H1 (cell line): ENCODE measurements around the gene GPR31. TPM values are rescaled to one million over a fixed set of nuclear protein-coding genes. Genes with fewer than 3 reads are reported as not detected.

ENCODE experiments used
- CTCF ChIA-PET: fragments of 300-600 bp; sonication (Branson Sonifier 250); formaldehyde crosslinking; loops from one replicate; lab custom pipeline; 2021; ENCODE audit not compliant: partially characterized antibody; lab: Charles Lee
- POLR2A ChIA-PET: fragments of 300-600 bp; sonication (Branson Sonifier 250); formaldehyde crosslinking; loops from one replicate; lab custom pipeline; 2021; ENCODE audit warnings: inconsistent platforms; ENCODE audit not compliant: partially characterized antibody; lab: Charles Lee
- DNase-seq, 2 experiments: peaks; one replicate each; pipeline versions ENCODE4 v3.0.0 to v3.0.0-alpha.2; 2010 to 2022; ENCODE audit warnings: low spot score in 2 of 2, low read depth in 1 of 2, mixed read lengths in 1 of 2
- FAIRE-seq: peaks from 2 replicates; lab custom pipeline; 2011; peaks lifted over from hg19 to GRCh38; lab: Jason Lieb, UNC
- H2AFZ ChIP-seq: 2 replicates; pipeline ENCODE4 v1.8.1; 2012; ENCODE audit warnings: low read length, inconsistent platforms
- H2AK5ac ChIP-seq: 2 replicates; pipeline ENCODE4 v1.6.1; 2013; ENCODE audit warnings: low read depth, low read length
- H2BK120ac ChIP-seq: replicated peaks from 2 replicates; pipeline ENCODE3; 2013; ENCODE audit warnings: low read depth, low read length, inconsistent platforms
- H2BK12ac ChIP-seq: 2 replicates; pipeline ENCODE4 v1.6.1; 2013; ENCODE audit warnings: low read depth, low read length
- H2BK15ac ChIP-seq: 2 replicates; pipeline ENCODE4 v1.6.1; 2013; ENCODE audit warnings: low read length
- H2BK20ac ChIP-seq: 2 replicates; pipeline ENCODE4 v1.6.1; 2013; ENCODE audit warnings: low read length
- H2BK5ac ChIP-seq: 2 replicates; pipeline ENCODE4 v1.6.1; 2013; ENCODE audit warnings: low read depth, low read length
- H3K14ac ChIP-seq: 2 replicates; pipeline ENCODE4 v1.6.1; 2013; ENCODE audit warnings: inconsistent platforms; ENCODE audit not compliant: insufficient read length
- H3K18ac ChIP-seq: 2 replicates; pipeline ENCODE4 v1.6.1; 2013; ENCODE audit warnings: low read length; ENCODE audit errors: extremely low read depth
- H3K23ac ChIP-seq: 2 replicates; pipeline ENCODE4 v1.6.1; 2013; ENCODE audit warnings: inconsistent platforms; ENCODE audit not compliant: insufficient read length
- H3K23me2 ChIP-seq: 2 replicates; pipeline ENCODE4 v1.6.1; 2013; ENCODE audit warnings: low read depth, low read length
- H3K27ac ChIP-seq: 2 replicates; pipeline ENCODE4 v1.6.1; 2011; ENCODE audit warnings: low read depth, low read length, inconsistent platforms
- H3K27me3 ChIP-seq, 4 experiments: replicated peaks in 1 of 4; 1 replicate in 1 of 4; 2 replicates in 3 of 4; pipeline versions ENCODE4 v1.6.1 to v1.8.1; 2011 to 2013; ENCODE audit warnings: low read length in 3 of 4, mild to moderate bottlenecking in 3 of 4, inconsistent platforms in 2 of 4, mixed read lengths in 2 of 4, moderate library complexity in 1 of 4; ENCODE audit not compliant: control insufficient read depth in 3 of 4, insufficient read depth in 3 of 4; ENCODE audit errors: extremely low read depth in 1 of 4
- H3K36me3 ChIP-seq, 4 experiments: 2 replicates each; pipeline versions ENCODE4 v1.6.1 to v1.8.1; 2011 to 2013; ENCODE audit warnings: mild to moderate bottlenecking in 4 of 4, low read length in 3 of 4, moderate library complexity in 2 of 4, control low read depth in 1 of 4, inconsistent platforms in 1 of 4; ENCODE audit not compliant: insufficient read depth in 4 of 4, control insufficient read depth in 2 of 4
- H3K4ac ChIP-seq: replicated peaks from 2 replicates; pipeline ENCODE3; 2013; ENCODE audit warnings: low read length, low read depth, mixed read lengths, inconsistent platforms; ENCODE audit not compliant: insufficient read length
- H3K4me1 ChIP-seq, 4 experiments: replicated peaks in 1 of 4; 1 replicate in 1 of 4; 2 replicates in 3 of 4; pipeline versions ENCODE4 v1.6.1 to v1.8.1; 2011 to 2013; ENCODE audit warnings: low read length in 3 of 4, inconsistent platforms in 2 of 4, mixed read lengths in 1 of 4; ENCODE audit not compliant: insufficient read depth in 4 of 4, control insufficient read depth in 3 of 4
- H3K4me2 ChIP-seq, 2 experiments: 2 replicates each; pipeline versions ENCODE4 v1.6.1 to v1.8.1; 2011 to 2013; ENCODE audit warnings: low read depth in 2 of 2, low read length in 2 of 2, control low read depth in 1 of 2, inconsistent platforms in 1 of 2, mild to moderate bottlenecking in 1 of 2; ENCODE audit not compliant: insufficient read depth in 1 of 2
- H3K4me3 ChIP-seq, 4 experiments: fragments of 200-600, 300-600 bp in 1 of 4; sonication (generic), shearing (Covaris generic), sonication (Bioruptor Twin) in 1 of 4; 2 replicates each; pipeline versions ENCODE4 v1.5.1 to v1.8.1; 2011 to 2016; ENCODE audit warnings: low read length in 4 of 4, low read depth in 3 of 4, control low read depth in 2 of 4, inconsistent platforms in 2 of 4, mild to moderate bottlenecking in 2 of 4, mixed read lengths in 1 of 4, moderate library complexity in 1 of 4; ENCODE audit not compliant: insufficient read depth in 2 of 4; ENCODE audit errors: extremely low read depth in 1 of 4
- H3K56ac ChIP-seq: replicated peaks from 2 replicates; pipeline ENCODE3; 2013; ENCODE audit warnings: low read depth, mild to moderate bottlenecking, mixed read lengths, low read length, inconsistent platforms; ENCODE audit not compliant: insufficient read length
- H3K79me1 ChIP-seq: 2 replicates; pipeline ENCODE4 v1.6.1; 2013; ENCODE audit warnings: low read depth, low read length, control low read depth
- H3K79me2 ChIP-seq, 2 experiments: 2 replicates each; pipeline versions ENCODE4 v1.6.1 to v1.8.1; 2012 to 2013; ENCODE audit warnings: low read length in 2 of 2, mild to moderate bottlenecking in 2 of 2, inconsistent platforms in 1 of 2; ENCODE audit not compliant: insufficient read depth in 2 of 2, control insufficient read depth in 1 of 2
- H3K9ac ChIP-seq, 4 experiments: replicated peaks in 1 of 4; 1 replicate in 1 of 4; 2 replicates in 3 of 4; pipeline versions ENCODE4 v1.6.1 to v1.8.1; 2011 to 2013; ENCODE audit warnings: low read depth in 3 of 4, low read length in 3 of 4, control low read depth in 2 of 4, mild to moderate bottlenecking in 2 of 4, moderate library complexity in 2 of 4, inconsistent platforms in 1 of 4; ENCODE audit errors: extremely low read depth in 1 of 4
- H3K9me3 ChIP-seq, 2 experiments: 2 replicates each; pipeline versions ENCODE4 v1.6.1 to v1.8.1; 2012 to 2013; ENCODE audit warnings: mild to moderate bottlenecking in 2 of 2, moderate library complexity in 2 of 2, control low read depth in 1 of 2, inconsistent platforms in 1 of 2, low read depth in 1 of 2, low read length in 1 of 2, mixed read lengths in 1 of 2; ENCODE audit not compliant: insufficient read depth in 2 of 2
- H4K20me1 ChIP-seq, 2 experiments: replicated peaks in 1 of 2; 2 replicates each; pipeline versions ENCODE3 to v1.8.1; 2011 to 2013; ENCODE audit warnings: inconsistent platforms in 2 of 2, low read length in 2 of 2, mild to moderate bottlenecking in 1 of 2; ENCODE audit not compliant: insufficient read depth in 2 of 2, control insufficient read depth in 1 of 2
- H4K5ac ChIP-seq: 2 replicates; pipeline ENCODE4 v1.6.1; 2013; ENCODE audit warnings: low read length, low read depth, mixed read lengths, inconsistent platforms; ENCODE audit not compliant: insufficient read length
- H4K8ac ChIP-seq: 2 replicates; pipeline ENCODE4 v1.8.0; 2013; ENCODE audit warnings: mild to moderate bottlenecking, moderate library complexity, low read length, inconsistent platforms; ENCODE audit not compliant: insufficient read depth; ENCODE audit errors: extremely low read depth
- H4K91ac ChIP-seq: replicated peaks from 2 replicates; pipeline ENCODE3; 2013; ENCODE audit warnings: low read length, mixed read lengths, inconsistent platforms; ENCODE audit not compliant: insufficient read length
- MAFK ChIP-seq: IDR thresholded peaks from 2 replicates; pipeline ENCODE4 v1.6.1; 2012; ENCODE audit warnings: low read depth, mild to moderate bottlenecking, improper control_type of control experiment, low read length
- RAD21 ChIP-seq, 2 experiments: IDR thresholded peaks in 1 of 2; conservative IDR thresholded peaks in 1 of 2; 2 replicates each; pipeline ENCODE4 v1.6.1; 2011; ENCODE audit warnings: low read depth in 2 of 2, low read length in 2 of 2, improper control_type of control experiment in 1 of 2, inconsistent platforms in 1 of 2, mild to moderate bottlenecking in 1 of 2, moderate library complexity in 1 of 2
- RNF2 ChIP-seq: fragments of 200-900, 300-1000 bp; sonication (generic); IDR thresholded peaks from 2 replicates; pipeline ENCODE4 v1.7.1; 2016; ENCODE audit warnings: borderline replicate concordance, low read depth, mild to moderate bottlenecking, antibody characterized with exemption, low read length; ENCODE audit not compliant: poor library complexity, severe bottlenecking; ENCODE audit errors: missing control alignments
- TAF7 ChIP-seq: optimal IDR thresholded peaks from 2 replicates; pipeline ENCODE3; 2011; ENCODE audit warnings: low read depth, mild to moderate bottlenecking, inconsistent platforms, low read length, moderate library complexity, borderline replicate concordance
- WGBS, 2 experiments: shearing (Covaris generic) in 1 of 2; methylation state at CpG; one replicate each; pipeline versions ENCODE4 v1.1.6 to v1.1.7; 2013 to 2015; ENCODE audit warnings: low lambda C conversion rate in 2 of 2, mixed read lengths in 2 of 2, inconsistent platforms in 1 of 2, low coverage in 1 of 2, missing lambda C conversion rate in 1 of 2; ENCODE audit not compliant: insufficient replicate concordance in 2 of 2, insufficient coverage in 1 of 2, insufficient read length in 1 of 2; ENCODE audit errors: extremely low coverage in 1 of 2, missing lambda C conversion rate in 1 of 2; 5-methylcytosine and 5-hydroxymethylcytosine counted together
- polyA plus RNA-seq, 7 experiments: library from polyadenylated mRNA; depleted of rRNA in 3 of 7; stranded (reverse) in 5 of 7; unstranded in 2 of 7; fragments of >200 nt in 5 of 7; fragments of 200-250 nt in 2 of 7; gene quantifications; 1 replicate in 5 of 7; 2 replicates in 1 of 7; 4 replicates in 1 of 7; pipeline versions ENCODE4 v1.2.1 to v1.2.3, GENCODE V29; 2011 to 2013; ENCODE audit warnings: missing spikeins in 2 of 7, mixed read lengths in 2 of 7
- total RNA-seq: library from RNA; stranded (reverse); fragmentation: NEBNext Ultra II Directional; extraction: Animal tissue kit (Norgen Biotek cat#: 25700); gene quantifications from 2 replicates; pipeline ENCODE4 v1.2.1, GENCODE V29; 2021
- TF ChIP-seq, protein P1 (sequence below), 3 experiments: IDR thresholded peaks; 1 replicate in 2 of 3; 2 replicates in 1 of 3; pipeline versions ENCODE4 v1.5.1 to v1.6.1; 2011; ENCODE audit warnings: low read length in 3 of 3, mild to moderate bottlenecking in 3 of 3, inconsistent platforms in 2 of 3, low read depth in 1 of 3, moderate library complexity in 1 of 3; ENCODE audit not compliant: insufficient read depth in 1 of 3; ENCODE audit errors: control extremely low read depth in 1 of 3

The GPR31 gene
- total and polyA plus RNA-seq, 2 of the 8 experiments (the other 6 are each of a cell fraction or from before 2014, with no cell fraction given) = not detected

DNA sequence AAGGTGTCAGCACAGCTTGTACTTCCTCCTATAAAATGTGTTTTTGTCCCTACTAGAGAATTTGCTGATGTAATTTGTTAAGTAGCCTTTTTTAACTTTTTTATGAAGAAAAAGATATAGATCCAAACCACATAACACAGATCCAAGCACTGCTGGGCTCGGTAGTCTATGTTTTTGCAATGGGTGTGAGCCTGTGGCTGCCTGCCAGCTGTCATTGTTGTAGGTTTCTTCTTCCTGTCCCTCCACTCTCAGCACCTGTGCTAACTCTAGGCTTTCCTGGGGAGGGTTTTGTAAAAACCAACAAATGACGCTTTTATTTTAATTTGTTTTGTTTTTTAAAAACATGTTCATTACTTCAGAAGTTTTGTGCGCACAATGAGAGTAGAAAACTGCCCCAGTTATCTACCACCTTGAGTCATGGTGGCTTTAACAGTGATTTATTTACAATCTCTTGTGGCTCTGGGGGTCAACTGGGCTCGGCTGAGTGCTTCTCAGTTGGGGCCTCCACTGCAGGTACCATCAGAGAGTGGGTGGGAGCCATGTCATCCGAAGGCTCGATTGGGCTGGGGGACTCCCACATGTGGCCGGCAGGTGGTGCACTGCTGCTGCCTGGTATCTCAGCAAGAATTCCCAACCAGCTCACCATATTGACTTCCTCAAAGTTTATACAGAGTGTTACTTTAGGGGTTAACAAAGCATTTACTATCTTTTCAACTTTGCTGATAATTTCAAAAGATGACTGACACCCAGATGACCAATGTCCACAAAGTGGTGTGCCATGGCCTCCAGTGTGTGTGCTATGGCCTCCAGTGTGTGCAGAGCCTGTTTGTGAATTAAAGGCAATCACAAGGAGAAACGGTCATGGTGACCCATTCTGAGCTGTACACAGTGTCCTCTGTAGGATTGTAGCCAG, 37.9 kb downstream of the GPR31 start:
- Histone ChIP-seq H4K8ac (no peak overlapping the region), H3K4ac (no peak overlapping the region), H3K4me3 (no peak overlapping the region), H3K79me1 (no peaks in the 10 kb centered on the region), H3K27me3 (no peaks in the 10 kb centered on the region), H3K23ac (no peak overlapping the region), H2BK20ac (no peak overlapping the region), H3K18ac (no peak overlapping the region), H2BK5ac (no peak overlapping the region), H3K36me3 (no peaks in the 10 kb centered on the region), H2BK15ac (no peak overlapping the region), H4K91ac (no peak overlapping the region), H2BK120ac (no peak overlapping the region), H3K4me2 (no peak overlapping the region), H3K14ac (no peak overlapping the region), H2AFZ (no peak overlapping the region), H2AK5ac (no peak overlapping the region), H3K27ac (no peak overlapping the region), H3K56ac (no peak overlapping the region), H3K23me2 (no peaks in the 10 kb centered on the region), H4K5ac (no peak overlapping the region), H3K9me3 (peaks cover 0 to 6% of the 10 kb centered on the region in 2 experiments; a peak in 1 of 4 replicates), H4K20me1 (no peaks in the 10 kb centered on the region), H3K79me2 (no peaks in the 10 kb centered on the region), H3K4me1 (peaks cover 0 to 5% (median 0%) of the 10 kb centered on the region in 4 experiments; a peak in 3 of 7 replicates), H2BK12ac (no peak overlapping the region), H3K9ac (no peak overlapping the region)
- ChIA-PET CTCF (interaction anchor here (1.1 kb wide), 1 partner anchor 568 kb away, joined by 3 read pairs; no protein-coding TSS in a partner anchor), POLR2A (no interaction called here)
- FAIRE-seq (no peak), DNase-seq (no peak)
- 90% methylated on average over 8 of the region's 8 CpGs; no CpG with 5 or more reads in 1 of the 2 experiments for WGBS, 2 experiments
- TF ChIP-seq MAFK = no peak
- TF ChIP-seq RNF2 = no peak
- TF ChIP-seq, protein P1, sequence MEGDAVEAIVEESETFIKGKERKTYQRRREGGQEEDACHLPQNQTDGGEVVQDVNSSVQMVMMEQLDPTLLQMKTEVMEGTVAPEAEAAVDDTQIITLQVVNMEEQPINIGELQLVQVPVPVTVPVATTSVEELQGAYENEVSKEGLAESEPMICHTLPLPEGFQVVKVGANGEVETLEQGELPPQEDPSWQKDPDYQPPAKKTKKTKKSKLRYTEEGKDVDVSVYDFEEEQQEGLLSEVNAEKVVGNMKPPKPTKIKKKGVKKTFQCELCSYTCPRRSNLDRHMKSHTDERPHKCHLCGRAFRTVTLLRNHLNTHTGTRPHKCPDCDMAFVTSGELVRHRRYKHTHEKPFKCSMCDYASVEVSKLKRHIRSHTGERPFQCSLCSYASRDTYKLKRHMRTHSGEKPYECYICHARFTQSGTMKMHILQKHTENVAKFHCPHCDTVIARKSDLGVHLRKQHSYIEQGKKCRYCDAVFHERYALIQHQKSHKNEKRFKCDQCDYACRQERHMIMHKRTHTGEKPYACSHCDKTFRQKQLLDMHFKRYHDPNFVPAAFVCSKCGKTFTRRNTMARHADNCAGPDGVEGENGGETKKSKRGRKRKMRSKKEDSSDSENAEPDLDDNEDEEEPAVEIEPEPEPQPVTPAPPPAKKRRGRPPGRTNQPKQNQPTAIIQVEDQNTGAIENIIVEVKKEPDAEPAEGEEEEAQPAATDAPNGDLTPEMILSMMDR (IDR thresholded peaks at IDR 0.05; ENCODE audit: control extremely low read depth in 1 of 3, insufficient read depth in 1 of 3, low read depth in 1 of 3, low read length in 3 of 3) = peak in 1 of 3 experiments; percentile 18; a peak in 1 of 4 replicates
- TF ChIP-seq RAD21 (IDR thresholded peaks at IDR 0.05 in 1 of 2, conservative IDR thresholded peaks at IDR 0.05 in 1 of 2; ENCODE audit: low read depth in 2 of 2, low read length in 2 of 2) = peak in 1 of 2 experiments; percentile 11; a peak in 1 of 4 replicates
- TF ChIP-seq TAF7 = no peak
